ENCODE data around the gene PEMT.
"Not testable (repeated sequence)": the region's sequence is repeated elsewhere in the genome, so short reads cannot be mapped to it uniquely, and the experiment has no call there.

Gene PEMT

DNA sequence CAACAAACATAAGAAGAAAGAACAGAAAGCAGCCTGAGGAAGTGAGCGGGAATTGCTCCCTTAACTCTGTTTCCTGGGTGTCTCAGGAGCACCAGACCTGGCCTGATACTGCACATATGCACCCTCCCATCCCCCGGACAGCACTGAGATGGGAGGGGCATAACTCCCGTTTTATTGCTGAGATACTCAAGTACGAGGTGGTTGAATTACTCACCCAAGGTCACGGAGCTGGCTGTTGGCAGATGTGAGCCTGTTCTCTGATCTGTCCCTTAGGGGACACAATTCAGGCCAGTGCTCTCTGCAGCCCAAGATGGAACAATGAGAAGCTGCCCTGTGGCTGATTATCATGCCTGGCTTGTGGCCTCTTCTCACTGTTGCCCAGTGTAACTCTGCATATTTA is 123.8 kb downstream of the PEMT start:
- Mint-ChIP-seq H3K27me3 (peaks cover 0 to 13% of the 10 kb centered on the region in 2 donors), H3K9me3 (no peaks in the 10 kb centered on the region), H3K4me1 (no peaks in the 10 kb centered on the region), H3K27ac (no peak overlapping the region), H3K4me3 (no peak overlapping the region), H3K36me3 (no peaks in the 10 kb centered on the region)
- no peak for DNase-seq
- ATAC-seq (replicated peaks): no peak

DNA sequence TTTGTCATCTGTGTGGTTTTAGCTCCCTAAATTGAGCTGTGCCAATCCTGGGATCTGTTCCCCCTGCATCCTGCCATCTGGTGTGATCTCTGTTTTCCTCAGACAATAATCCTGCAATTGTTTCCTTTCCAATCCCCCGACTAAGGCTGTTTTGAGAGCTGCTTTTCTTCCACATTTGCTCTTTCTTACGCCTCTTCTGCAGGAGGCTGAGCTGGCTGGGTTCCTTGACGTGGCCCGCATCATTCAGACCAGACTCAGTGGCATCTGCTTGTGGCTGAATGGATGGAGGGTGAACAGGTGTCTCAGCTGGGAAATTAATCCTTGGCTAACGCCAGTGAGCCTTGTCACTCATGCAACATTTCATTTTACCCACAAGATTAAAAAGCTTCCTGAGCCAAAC is 124.5 kb downstream of the PEMT start:
- Mint-ChIP-seq H3K27ac (no peak overlapping the region), H3K27me3 (peaks cover 0 to 13% of the 10 kb centered on the region in 2 donors), H3K4me3 (no peak overlapping the region), H3K4me1 (no peaks in the 10 kb centered on the region), H3K9me3 (no peaks in the 10 kb centered on the region), H3K36me3 (no peaks in the 10 kb centered on the region)
- no peak for DNase-seq
- no peak for ATAC-seq (replicated peaks)

DNA sequence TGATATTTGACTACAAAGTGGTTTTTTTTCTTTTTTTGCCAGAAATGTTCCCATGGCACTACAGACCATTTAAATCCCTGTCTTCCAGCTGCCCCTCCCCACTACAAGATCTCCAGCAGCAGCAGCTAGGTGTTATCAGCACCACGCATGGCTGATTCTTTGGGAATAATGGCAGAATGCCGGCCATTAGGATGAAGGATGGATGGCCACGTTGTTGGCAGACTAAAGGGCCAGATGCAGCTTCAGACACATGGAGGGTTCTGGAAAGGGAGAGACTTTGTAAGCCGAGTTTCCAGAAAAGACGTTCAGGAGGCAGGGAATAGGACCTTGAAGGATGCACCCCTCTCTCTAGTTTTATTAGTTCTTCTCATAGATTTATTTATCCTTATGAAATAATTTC is 125.0 kb downstream of the PEMT start:
- Mint-ChIP-seq H3K27me3 (peaks cover 0 to 13% of the 10 kb centered on the region in 2 donors), H3K4me3 (no peak overlapping the region), H3K27ac (no peak overlapping the region), H3K9me3 (no peaks in the 10 kb centered on the region), H3K36me3 (no peaks in the 10 kb centered on the region), H3K4me1 (no peaks in the 10 kb centered on the region)
- ATAC-seq (replicated peaks) (no peak), DNase-seq (no peak)

DNA sequence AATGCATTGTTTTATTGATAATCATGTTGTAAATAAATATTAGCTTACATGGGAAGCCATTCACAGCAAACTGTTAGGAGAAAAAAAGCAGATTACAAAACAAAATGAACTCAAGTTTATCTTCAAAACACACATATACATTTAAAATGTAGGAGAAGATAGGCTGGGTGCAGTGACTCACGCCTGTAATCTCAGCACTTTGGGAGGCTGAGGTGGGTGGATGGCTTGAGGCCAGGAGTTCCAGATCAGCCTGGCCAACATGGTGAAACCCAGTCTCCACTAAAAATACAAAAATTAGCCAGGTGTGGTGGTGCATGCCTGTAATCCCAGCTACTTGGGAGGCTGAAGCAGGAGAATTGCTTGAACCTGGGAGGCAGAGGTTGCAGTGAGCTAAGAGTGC is 125.6 kb downstream of the PEMT start:
- not testable (repeated sequence) for H3K9me3 Mint-ChIP-seq; H3K27ac Mint-ChIP-seq; ATAC-seq (replicated peaks); H3K4me1 Mint-ChIP-seq; H3K36me3 Mint-ChIP-seq; H3K4me3 Mint-ChIP-seq; DNase-seq; H3K27me3 Mint-ChIP-seq

DNA sequence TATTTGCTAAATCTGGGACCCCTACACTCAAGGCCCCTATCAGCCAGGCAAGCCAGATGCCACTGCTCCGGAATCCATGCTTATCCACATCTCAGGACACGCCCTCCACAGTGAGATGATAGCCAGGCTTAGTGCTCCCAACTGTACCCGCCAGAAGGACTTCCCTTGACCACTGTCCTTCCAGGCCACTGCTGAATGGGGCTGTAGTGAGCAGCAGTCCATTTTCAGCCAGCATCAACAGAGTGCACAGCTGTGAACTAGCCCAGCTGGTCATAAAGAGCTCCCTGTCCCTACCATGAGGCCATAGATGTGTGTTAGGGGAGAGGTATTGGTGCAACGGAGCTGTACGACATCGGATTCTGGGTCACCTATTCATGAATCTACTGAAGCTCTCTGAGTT is 127.7 kb downstream of the PEMT start:
- H3K27me3 Mint-ChIP-seq: peaks cover 0 to 9% of the 10 kb centered on the region in 2 donors
- peaks cover 0 to 2% of the 10 kb centered on the region in 2 donors for H3K36me3 Mint-ChIP-seq
- no peak overlapping the region for H3K4me3 Mint-ChIP-seq
- no peaks in the 10 kb centered on the region for H3K4me1 Mint-ChIP-seq
- no peak for DNase-seq
- ATAC-seq (replicated peaks): no peak
- no peak overlapping the region for H3K27ac Mint-ChIP-seq
- H3K9me3 Mint-ChIP-seq: peaks cover 5 to 6% of the 10 kb centered on the region in 2 donors

DNA sequence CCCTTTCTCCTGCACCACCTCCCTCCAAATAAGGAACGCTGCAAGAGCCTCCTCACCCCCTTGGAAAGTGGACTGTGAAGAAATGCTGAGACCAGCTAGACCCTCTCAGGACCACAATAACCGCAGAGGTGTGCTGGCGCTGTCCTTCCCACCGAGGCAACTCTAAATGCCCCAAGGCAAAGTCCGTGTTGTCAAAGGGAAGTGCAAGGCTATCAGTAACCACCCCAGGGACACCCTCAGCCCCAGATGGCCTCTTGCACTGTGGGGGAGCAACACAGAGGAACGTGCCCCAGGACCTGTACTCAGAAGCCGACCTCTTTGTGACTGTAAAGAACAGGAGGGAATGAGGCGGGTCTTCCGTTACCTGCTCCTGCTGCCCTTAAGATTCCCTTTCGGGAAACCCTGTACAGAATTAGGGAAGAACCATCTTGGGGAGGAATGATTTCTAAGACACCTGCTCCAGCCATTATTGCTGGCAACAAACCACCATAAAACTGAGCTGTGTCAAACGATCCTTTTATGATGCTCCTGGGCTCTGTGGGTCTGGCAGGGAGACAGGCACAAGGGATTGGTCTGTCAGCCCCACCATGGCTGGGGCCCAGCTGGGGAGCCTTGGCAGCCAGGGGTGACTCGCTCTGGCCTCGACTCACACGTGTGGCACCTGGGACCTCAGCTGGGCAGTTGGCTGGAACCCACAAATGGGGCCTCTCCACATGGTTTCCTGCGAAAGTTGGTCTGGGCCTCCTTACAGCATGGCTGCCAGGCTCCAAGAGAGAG is 129.3 kb downstream of the PEMT start:
- Mint-ChIP-seq H3K27ac (no peak overlapping the region), H3K36me3 (peaks cover 0 to 2% of the 10 kb centered on the region in 2 donors), H3K4me3 (no peak overlapping the region), H3K4me1 (no peaks in the 10 kb centered on the region), H3K27me3 (peaks cover 0 to 9% of the 10 kb centered on the region in 2 donors), H3K9me3 (peaks cover 5 to 6% of the 10 kb centered on the region in 2 donors)
- no peak for DNase-seq
- no peak for ATAC-seq (replicated peaks)

DNA sequence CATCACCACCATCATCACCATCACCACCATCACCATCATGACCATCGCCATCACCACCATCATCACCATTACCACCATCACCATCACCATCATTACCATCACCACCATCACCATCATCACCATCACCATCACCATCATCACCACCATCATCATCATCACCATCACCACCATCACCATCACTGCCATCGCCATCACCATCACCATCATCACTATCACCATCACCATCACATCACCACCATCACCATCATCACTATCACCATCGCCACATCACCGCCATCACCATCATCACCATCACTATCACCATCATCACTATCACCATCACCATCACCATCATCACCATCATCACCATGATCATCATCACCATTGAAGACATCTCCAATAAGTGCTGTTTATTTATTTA is 131.5 kb downstream of the PEMT start:
- H3K9me3 Mint-ChIP-seq: peaks cover 5 to 6% of the 10 kb centered on the region in 2 donors
- no peak overlapping the region for H3K27ac Mint-ChIP-seq
- no peak overlapping the region for H3K4me3 Mint-ChIP-seq
- H3K36me3 Mint-ChIP-seq: peaks cover 0 to 2% of the 10 kb centered on the region in 2 donors
- DNase-seq (no peak), ATAC-seq (replicated peaks) (no peak)
- H3K4me1 Mint-ChIP-seq: no peaks in the 10 kb centered on the region
- no peaks in the 10 kb centered on the region for H3K27me3 Mint-ChIP-seq

DNA sequence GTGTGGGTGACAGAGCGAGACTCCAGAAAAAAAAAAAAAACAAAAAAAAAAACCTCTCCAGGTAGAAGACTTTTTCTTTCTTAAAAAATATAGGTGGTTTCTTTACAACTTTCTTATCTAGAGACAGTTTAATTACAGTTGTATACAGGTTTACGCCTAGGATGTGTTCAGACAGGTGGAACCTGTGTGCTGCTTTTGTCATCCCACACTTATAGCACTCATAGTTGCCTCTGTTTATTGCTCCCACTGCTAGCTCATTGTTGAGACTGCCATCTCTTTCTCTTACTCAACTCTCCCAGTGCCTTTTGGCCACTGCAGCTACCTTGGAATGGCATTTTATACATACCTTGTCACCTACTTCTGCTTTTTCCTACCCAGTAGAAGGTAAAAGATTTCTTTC is 133.8 kb downstream of the PEMT start:
- Mint-ChIP-seq H3K27me3 (no peaks in the 10 kb centered on the region), H3K36me3 (peaks cover 0 to 2% of the 10 kb centered on the region in 2 donors), H3K27ac (no peak overlapping the region), H3K9me3 (peaks cover 5 to 6% of the 10 kb centered on the region in 2 donors), H3K4me3 (no peak overlapping the region), H3K4me1 (no peaks in the 10 kb centered on the region)
- ATAC-seq (replicated peaks) (no peak), DNase-seq (no peak)

DNA sequence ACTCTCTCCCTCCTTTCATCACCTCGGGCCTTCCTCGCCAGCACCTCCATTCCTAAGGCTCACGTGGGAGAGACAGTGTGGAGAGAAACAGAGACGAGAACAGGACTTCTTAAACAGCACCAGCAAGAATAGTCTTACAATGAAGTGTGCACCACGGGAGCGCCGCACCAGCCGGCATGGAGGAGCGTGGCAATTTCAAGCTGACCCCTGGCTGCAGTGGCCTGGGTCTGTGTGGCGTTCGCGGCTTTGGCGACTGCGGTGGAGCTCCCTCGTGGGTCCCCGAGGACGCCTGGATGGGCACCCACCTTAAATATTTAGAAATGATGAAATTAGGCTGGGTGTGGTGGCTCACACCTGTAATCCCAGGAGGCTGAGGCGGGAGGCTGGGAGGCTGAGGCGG is 135.3 kb downstream of the PEMT start:
- ATAC-seq (replicated peaks) (no peak), DNase-seq (no peak)
- Mint-ChIP-seq H3K36me3 (peaks cover 0 to 2% of the 10 kb centered on the region in 2 donors), H3K27ac (no peak overlapping the region), H3K9me3 (peaks cover 5 to 6% of the 10 kb centered on the region in 2 donors), H3K4me3 (no peak overlapping the region), H3K27me3 (no peaks in the 10 kb centered on the region), H3K4me1 (no peaks in the 10 kb centered on the region)
